Endothelial cell of umbilical vein (primary cell): ENCODE data around the gene XIRP2. TPM values are rescaled to one million over a fixed set of nuclear protein-coding genes. Genes with fewer than 3 reads are reported as not detected.

ENCODE experiments used
- BruUV-seq: library from RNA; stranded (reverse); fragments of 400-500 nt; replicated peaks from 2 replicates; lab custom pipeline; 2021; lab: Mats Ljungman, UMichigan
- CTCF ChIA-PET: fragments of 300-600, 350-600 bp; sonication (Branson Sonifier 250); formaldehyde crosslinking; loops from one replicate; lab custom pipeline; 2021; ENCODE audit warnings: antibody characterized with exemption, inconsistent platforms; lab: Charles Lee
- POLR2A ChIA-PET: fragments of 300-600, 350-600 bp; sonication (Branson Sonifier 250); formaldehyde crosslinking; loops from one replicate; lab custom pipeline; 2021; ENCODE audit warnings: antibody characterized with exemption, inconsistent platforms; lab: Charles Lee
- DNase-seq: peaks from one replicate; pipeline ENCODE4 v3.0.0-alpha.2; 2011; ENCODE audit warnings: low read depth, low spot score
- FAIRE-seq: peaks from 2 replicates; lab custom pipeline; 2011; peaks lifted over from hg19 to GRCh38; lab: Jason Lieb, UNC
- H2AFZ ChIP-seq: 2 replicates; pipeline ENCODE4 v1.6.0; 2012; ENCODE audit warnings: low read depth, low read length, control low read depth, inconsistent platforms
- H3K27ac ChIP-seq: 2 replicates; pipeline ENCODE4 v1.5.1; 2011; ENCODE audit warnings: low read depth, mild to moderate bottlenecking, control low read depth, low read length, moderate library complexity; ENCODE audit not compliant: insufficient read depth
- H3K27me3 ChIP-seq, 2 experiments: 2 replicates each; pipeline versions ENCODE4 v1.6.0 to v1.6.1; 2011; ENCODE audit warnings: low read length in 2 of 2, mixed read lengths in 1 of 2; ENCODE audit not compliant: control insufficient read depth in 2 of 2, insufficient read depth in 2 of 2
- H3K36me3 ChIP-seq, 2 experiments: 2 replicates in 1 of 2; 3 replicates in 1 of 2; pipeline ENCODE4 v1.5.1; 2011; ENCODE audit warnings: low read length in 2 of 2, mild to moderate bottlenecking in 1 of 2, moderate library complexity in 1 of 2; ENCODE audit not compliant: control insufficient read depth in 2 of 2, insufficient read depth in 2 of 2; ENCODE audit errors: extremely low read depth in 1 of 2
- H3K4me1 ChIP-seq: 3 replicates; pipeline ENCODE4 v1.5.1; 2011; ENCODE audit warnings: mild to moderate bottlenecking, low read length; ENCODE audit not compliant: control insufficient read depth, insufficient read depth; ENCODE audit errors: extremely low read depth
- H3K4me2 ChIP-seq: 2 replicates; pipeline ENCODE4 v1.6.1; 2011; ENCODE audit warnings: low read length, control low read depth, mixed read lengths; ENCODE audit not compliant: insufficient read depth
- H3K4me3 ChIP-seq, 3 experiments: fragments of 200-600 bp in 1 of 3; sonication (generic), shearing (Covaris generic) in 1 of 3; replicated peaks in 1 of 3; 2 replicates each; pipeline ENCODE4 v1.5.1; 2011 to 2016; ENCODE audit warnings: control low read depth in 3 of 3, low read length in 3 of 3, mild to moderate bottlenecking in 2 of 3, inconsistent platforms in 1 of 3, low read depth in 1 of 3, moderate library complexity in 1 of 3; ENCODE audit not compliant: insufficient read depth in 1 of 3
- H3K79me2 ChIP-seq: 2 replicates; pipeline ENCODE4 v1.6.0; 2012; ENCODE audit warnings: low read length, inconsistent platforms; ENCODE audit not compliant: control insufficient read depth, insufficient read depth
- H3K9ac ChIP-seq: replicated peaks from 2 replicates; pipeline ENCODE3; 2011; ENCODE audit warnings: low read length, control low read depth; ENCODE audit not compliant: insufficient read depth; ENCODE audit errors: extremely low read depth
- H3K9me1 ChIP-seq: replicated peaks from 3 replicates; pipeline ENCODE4 v1.6.0; 2011; ENCODE audit warnings: mild to moderate bottlenecking, low read length; ENCODE audit not compliant: control insufficient read depth, insufficient read depth; ENCODE audit errors: extremely low read depth
- H3K9me3 ChIP-seq: replicated peaks from 2 replicates; pipeline ENCODE4 v1.5.1; 2012; ENCODE audit warnings: low read length, inconsistent platforms; ENCODE audit not compliant: control insufficient read depth, insufficient read depth
- H4K20me1 ChIP-seq: replicated peaks from 2 replicates; pipeline ENCODE3; 2011; ENCODE audit warnings: mild to moderate bottlenecking, low read length; ENCODE audit not compliant: control insufficient read depth, insufficient read depth; ENCODE audit errors: extremely low read depth
- EZH2 ChIP-seq: IDR thresholded peaks from 2 replicates; pipeline ENCODE4 v1.6.1; 2012; ENCODE audit warnings: borderline replicate concordance, low read depth, mild to moderate bottlenecking, moderate library complexity, low read length, inconsistent platforms; ENCODE audit not compliant: severe bottlenecking
- FOS ChIP-seq: IDR thresholded peaks from 2 replicates; pipeline ENCODE4 v1.6.1; 2011; ENCODE audit warnings: mild to moderate bottlenecking, low read length, moderate library complexity, borderline replicate concordance; ENCODE audit not compliant: insufficient read depth
- GATA2 ChIP-seq: IDR thresholded peaks from 2 replicates; pipeline ENCODE4 v1.7.0; 2011; ENCODE audit warnings: low read depth, mild to moderate bottlenecking, moderate library complexity, mixed read lengths, low read length; ENCODE audit not compliant: insufficient read length, insufficient read depth
- JUN ChIP-seq: IDR thresholded peaks from 2 replicates; pipeline ENCODE4 v1.6.1; 2011; ENCODE audit warnings: borderline replicate concordance, low read depth; ENCODE audit not compliant: insufficient read length, insufficient read depth
- MYC ChIP-seq: IDR thresholded peaks from one replicate; pipeline ENCODE4 v1.6.1; 2011; ENCODE audit warnings: mild to moderate bottlenecking, low read depth, low read length
- POLR2A ChIP-seq: IDR thresholded peaks from 2 replicates; pipeline ENCODE4 v1.6.1; 2012; ENCODE audit warnings: low read depth, mild to moderate bottlenecking, control low read depth, low read length
- POLR2AphosphoS5 ChIP-seq: IDR thresholded peaks from 2 replicates; pipeline ENCODE4 v1.6.1; 2012; ENCODE audit warnings: low read depth, mild to moderate bottlenecking, control low read depth, low read length, moderate library complexity; ENCODE audit not compliant: insufficient read depth
- dilution Hi-C: fragments of 300-500 bp; cut with MboI; formaldehyde crosslinking; loops from one replicate; pipeline ENCODE4 v1.15.0; 2019; ENCODE audit warnings: low sequenced_read_pairs; ENCODE audit not compliant: extremely low pct_ligation_motif_present
- intact Hi-C: fragments of 100-400 bp; cut with micrococcal nuclease; formaldehyde crosslinking; loops from one replicate; pipeline ENCODE4 v1.10.0; 2022
- polyA plus RNA-seq, 4 experiments: library from polyadenylated mRNA; depleted of rRNA in 3 of 4; stranded (reverse) in 3 of 4; unstranded in 1 of 4; fragments of >200 nt; gene quantifications; 2 replicates each; pipeline versions ENCODE4 v1.2.1 to v1.2.3, GENCODE V29; 2011 to 2012; ENCODE audit warnings: missing spikeins in 1 of 4
- total RNA-seq: library from RNA; stranded (reverse); gene quantifications from 2 replicates; pipeline ENCODE4 v1.2.3, GENCODE V29; 2021
- TF ChIP-seq, protein P1 (sequence below), 2 donors: IDR thresholded peaks; 1 replicate in 1 of 2; 2 replicates in 1 of 2; pipeline ENCODE4 v1.5.1; 2011; ENCODE audit warnings: low read length in 2 of 2, mild to moderate bottlenecking in 2 of 2, moderate library complexity in 2 of 2, control low read depth in 1 of 2, inconsistent platforms in 1 of 2, low read depth in 1 of 2; ENCODE audit not compliant: insufficient read depth in 1 of 2; ENCODE audit errors: extremely low read depth in 1 of 2
- TF ChIP-seq, protein P2 (sequence below): IDR thresholded peaks from 2 replicates; pipeline ENCODE4 v1.6.1; 2011; ENCODE audit not compliant: insufficient read depth, insufficient read length

Gene XIRP2
- total and polyA plus RNA-seq, 2 donors (not counting 3 experiments of a cell fraction or from before 2014, with no cell fraction given), result 0.08 to 0.66 TPM

DNA sequence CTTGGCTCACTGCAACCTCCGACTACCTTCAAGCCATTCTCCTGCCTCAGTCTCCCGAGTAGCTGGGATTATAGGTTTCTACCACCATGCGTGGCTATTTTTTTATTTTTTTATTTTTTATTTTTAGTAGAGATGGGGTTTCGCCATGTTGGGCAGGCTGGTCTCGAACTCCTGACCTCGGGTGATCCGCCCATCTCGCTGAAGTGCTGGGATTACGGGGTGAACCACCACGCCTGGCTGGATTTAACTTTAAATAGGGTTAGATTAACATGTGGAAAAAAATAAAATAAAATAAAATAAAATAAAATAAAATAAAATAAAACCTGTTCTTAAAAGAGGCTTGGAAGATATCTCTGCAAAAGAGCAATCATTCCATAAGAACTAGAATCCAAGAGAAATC lies 170.9 kb downstream of the XIRP2 start:
- Histone ChIP-seq H3K9ac (no peak overlapping the region), H4K20me1 (no peaks in the 10 kb centered on the region), H3K4me3 (no peak overlapping the region), H3K27ac (no peak overlapping the region), H3K9me3 (no peaks in the 10 kb centered on the region), H3K27me3 (no peaks in the 10 kb centered on the region), H2AFZ (no peak overlapping the region), H3K4me2 (no peak overlapping the region), H3K9me1 (no peaks in the 10 kb centered on the region), H3K79me2 (no peaks in the 10 kb centered on the region), H3K36me3 (no peaks in the 10 kb centered on the region), H3K4me1 (no peaks in the 10 kb centered on the region)
- no peak for FAIRE-seq
- no TSS peak for BruUV-seq
- dilution Hi-C loops (no loop called here), intact Hi-C loops (no loop called here)
- CTCF ChIA-PET, result no interaction called here
- no peak for DNase-seq
- TF ChIP-seq, protein P1, sequence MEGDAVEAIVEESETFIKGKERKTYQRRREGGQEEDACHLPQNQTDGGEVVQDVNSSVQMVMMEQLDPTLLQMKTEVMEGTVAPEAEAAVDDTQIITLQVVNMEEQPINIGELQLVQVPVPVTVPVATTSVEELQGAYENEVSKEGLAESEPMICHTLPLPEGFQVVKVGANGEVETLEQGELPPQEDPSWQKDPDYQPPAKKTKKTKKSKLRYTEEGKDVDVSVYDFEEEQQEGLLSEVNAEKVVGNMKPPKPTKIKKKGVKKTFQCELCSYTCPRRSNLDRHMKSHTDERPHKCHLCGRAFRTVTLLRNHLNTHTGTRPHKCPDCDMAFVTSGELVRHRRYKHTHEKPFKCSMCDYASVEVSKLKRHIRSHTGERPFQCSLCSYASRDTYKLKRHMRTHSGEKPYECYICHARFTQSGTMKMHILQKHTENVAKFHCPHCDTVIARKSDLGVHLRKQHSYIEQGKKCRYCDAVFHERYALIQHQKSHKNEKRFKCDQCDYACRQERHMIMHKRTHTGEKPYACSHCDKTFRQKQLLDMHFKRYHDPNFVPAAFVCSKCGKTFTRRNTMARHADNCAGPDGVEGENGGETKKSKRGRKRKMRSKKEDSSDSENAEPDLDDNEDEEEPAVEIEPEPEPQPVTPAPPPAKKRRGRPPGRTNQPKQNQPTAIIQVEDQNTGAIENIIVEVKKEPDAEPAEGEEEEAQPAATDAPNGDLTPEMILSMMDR (IDR thresholded peaks at IDR 0.05; ENCODE audit: extremely low read depth in 1 of 2, insufficient read depth in 1 of 2, low read depth in 1 of 2, low read length in 2 of 2), result no peak
- TF ChIP-seq MYC (no peak), JUN (no peak), EZH2 (no peak), POLR2AphosphoS5 (no peak), GATA2 (no peak), POLR2A (no peak), FOS (no peak)
- TF ChIP-seq, protein P2, sequence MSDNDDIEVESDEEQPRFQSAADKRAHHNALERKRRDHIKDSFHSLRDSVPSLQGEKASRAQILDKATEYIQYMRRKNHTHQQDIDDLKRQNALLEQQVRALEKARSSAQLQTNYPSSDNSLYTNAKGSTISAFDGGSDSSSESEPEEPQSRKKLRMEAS, result no peak
- POLR2A ChIA-PET, result no interaction called here
